Measurements from ENCODE around the gene UBE2L6.

Gene UBE2L6

DNA sequence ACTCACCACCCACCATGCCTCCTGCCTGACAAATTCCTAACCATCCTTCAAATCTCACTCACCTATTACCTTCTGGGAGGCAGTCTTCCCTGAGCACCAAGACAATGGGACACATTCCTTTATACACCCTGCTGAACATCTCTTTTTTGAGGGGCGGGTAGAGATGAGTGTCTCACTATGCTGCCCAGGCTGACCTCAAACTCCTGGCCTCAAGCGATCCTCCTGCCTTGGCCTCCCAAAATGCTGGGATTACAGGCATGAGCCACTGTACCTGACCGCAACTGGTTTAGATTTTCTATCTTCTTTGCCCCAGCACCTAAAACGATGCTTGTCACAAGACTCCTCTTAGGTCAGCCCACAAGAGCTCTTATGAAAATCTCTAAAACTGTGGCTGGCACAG, 44.1 kb downstream of the UBE2L6 start:
- H3K4me3 ChIP-seq (ENCODE audit: low read length) = no peak overlapping the region
- no peak for DNase-seq (ENCODE audit: low read depth)
- TF ChIP-seq, protein P1, sequence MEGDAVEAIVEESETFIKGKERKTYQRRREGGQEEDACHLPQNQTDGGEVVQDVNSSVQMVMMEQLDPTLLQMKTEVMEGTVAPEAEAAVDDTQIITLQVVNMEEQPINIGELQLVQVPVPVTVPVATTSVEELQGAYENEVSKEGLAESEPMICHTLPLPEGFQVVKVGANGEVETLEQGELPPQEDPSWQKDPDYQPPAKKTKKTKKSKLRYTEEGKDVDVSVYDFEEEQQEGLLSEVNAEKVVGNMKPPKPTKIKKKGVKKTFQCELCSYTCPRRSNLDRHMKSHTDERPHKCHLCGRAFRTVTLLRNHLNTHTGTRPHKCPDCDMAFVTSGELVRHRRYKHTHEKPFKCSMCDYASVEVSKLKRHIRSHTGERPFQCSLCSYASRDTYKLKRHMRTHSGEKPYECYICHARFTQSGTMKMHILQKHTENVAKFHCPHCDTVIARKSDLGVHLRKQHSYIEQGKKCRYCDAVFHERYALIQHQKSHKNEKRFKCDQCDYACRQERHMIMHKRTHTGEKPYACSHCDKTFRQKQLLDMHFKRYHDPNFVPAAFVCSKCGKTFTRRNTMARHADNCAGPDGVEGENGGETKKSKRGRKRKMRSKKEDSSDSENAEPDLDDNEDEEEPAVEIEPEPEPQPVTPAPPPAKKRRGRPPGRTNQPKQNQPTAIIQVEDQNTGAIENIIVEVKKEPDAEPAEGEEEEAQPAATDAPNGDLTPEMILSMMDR (IDR thresholded peaks at IDR 0.05; ENCODE audit: insufficient read depth, low read depth, low read length, missing control alignments) = no peak

- H3K4me3 ChIP-seq (ENCODE audit: low read length) = no peak overlapping the region
- TF ChIP-seq, protein P1 (IDR thresholded peaks at IDR 0.05; ENCODE audit: insufficient read depth, low read depth, low read length, missing control alignments) = no peak
- no peak for DNase-seq (ENCODE audit: low read depth)
Measured at GRCh38 chr11:57521116-57521515, 46.4 kb downstream of the UBE2L6 start.

GRCh38 chr11:57516061-57516443, 51.4 kb downstream of the UBE2L6 start:
- no peak for DNase-seq (ENCODE audit: low read depth)
- TF ChIP-seq, protein P1 (IDR thresholded peaks at IDR 0.05; ENCODE audit: insufficient read depth, low read depth, low read length, missing control alignments) = no peak
- peak overlapping the region; percentile 57 for H3K4me3 ChIP-seq (ENCODE audit: low read length)

DNA sequence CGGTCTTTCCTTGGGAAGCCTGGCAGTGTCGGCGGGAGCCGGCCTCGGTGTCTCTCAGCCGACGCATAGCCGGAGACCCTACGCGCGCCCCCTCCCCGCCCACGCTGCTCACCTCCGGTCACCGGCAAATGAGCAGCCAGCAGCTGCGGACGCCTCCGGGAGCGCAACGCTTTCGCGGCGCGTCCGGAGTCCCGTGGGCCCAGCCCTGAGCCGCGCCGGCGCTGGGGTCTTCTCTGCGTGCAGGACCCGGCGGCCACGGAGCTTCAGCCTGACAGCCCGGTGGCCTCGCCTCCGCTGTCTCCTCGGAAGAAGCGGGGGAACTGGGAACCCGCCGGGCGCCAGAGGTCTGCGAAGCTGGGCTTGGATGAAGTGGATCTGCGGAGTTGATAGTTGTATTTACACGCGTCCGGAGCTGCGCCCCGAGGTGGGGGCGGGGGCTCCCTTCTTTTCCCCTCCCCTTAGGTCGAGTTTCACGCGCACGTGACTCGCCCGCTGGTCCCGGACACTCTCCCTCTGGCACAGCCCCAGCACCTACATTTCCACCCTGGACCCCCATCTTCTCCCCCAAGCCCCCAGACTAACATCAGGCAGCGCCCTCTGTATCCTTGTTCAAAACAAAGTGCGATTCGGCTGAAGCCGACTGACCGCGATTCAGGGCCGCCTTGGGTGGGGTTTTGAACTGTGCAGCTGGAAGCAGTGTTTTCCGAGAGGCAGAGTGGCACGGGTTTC, 52.0 kb downstream of the UBE2L6 start, which contains the start of gene SLC43A1:
Gene SLC43A1, minus strand, starts transcription at position 371 of the 729 bp plus-strand sequence. CDS start 1,591 bp downstream, outside the sequence.
- TF ChIP-seq, protein P1 (IDR thresholded peaks at IDR 0.05; ENCODE audit: insufficient read depth, low read depth, low read length, missing control alignments) = peak; percentile 4
- peak within 1 kb of the TSS; percentile 57 for H3K4me3 ChIP-seq (ENCODE audit: low read length)
- peak; percentile 27 for DNase-seq (ENCODE audit: low read depth)

GRCh38 chr11:57514538-57515331, 52.7 kb downstream of the UBE2L6 start:
- DNase-seq (ENCODE audit: low read depth) = no peak
- TF ChIP-seq, protein P1 (IDR thresholded peaks at IDR 0.05; ENCODE audit: insufficient read depth, low read depth, low read length, missing control alignments) = no peak
- peak overlapping the region; percentile 57 for H3K4me3 ChIP-seq (ENCODE audit: low read length)

GRCh38 chr11:57513911-57514537, 53.4 kb downstream of the UBE2L6 start:
- peak; percentile 39 for DNase-seq (ENCODE audit: low read depth)
- TF ChIP-seq, protein P1 (IDR thresholded peaks at IDR 0.05; ENCODE audit: insufficient read depth, low read depth, low read length, missing control alignments) = no peak
- peak overlapping the region; percentile 57 for H3K4me3 ChIP-seq (ENCODE audit: low read length)
